Astrocyte (in vitro differentiated cells and primary cell): ENCODE measurements around the gene ADCY1. TPM values are rescaled to one million over a fixed set of nuclear protein-coding genes. Genes with fewer than 3 reads are reported as not detected.

ENCODE experiments used
- DNase-seq: peaks from one replicate; pipeline ENCODE4 v3.0.0-alpha.2; 2010; ENCODE audit warnings: low read depth
- FAIRE-seq: peaks from 2 replicates; lab custom pipeline; 2011; peaks lifted over from hg19 to GRCh38; lab: Jason Lieb, UNC
- H2AFZ ChIP-seq: 2 replicates; pipeline ENCODE4 v1.6.0; 2012; ENCODE audit warnings: low read depth, low read length, inconsistent platforms
- H3K27ac ChIP-seq: 2 replicates; pipeline ENCODE4 v1.5.1; 2011; ENCODE audit warnings: low read depth, low read length, inconsistent platforms
- H3K27me3 ChIP-seq: 2 replicates; pipeline ENCODE4 v1.6.0; 2011; ENCODE audit warnings: low read length, inconsistent platforms; ENCODE audit not compliant: insufficient read depth
- H3K36me3 ChIP-seq: 2 replicates; pipeline ENCODE4 v1.5.1; 2011; ENCODE audit warnings: low read length, inconsistent platforms; ENCODE audit not compliant: insufficient read depth
- H3K4me1 ChIP-seq: 2 replicates; pipeline ENCODE4 v1.5.1; 2011; ENCODE audit warnings: low read length, inconsistent platforms; ENCODE audit not compliant: insufficient read depth
- H3K4me2 ChIP-seq: 2 replicates; pipeline ENCODE4 v1.6.0; 2012; ENCODE audit warnings: low read length, inconsistent platforms
- H3K4me3 ChIP-seq: 2 replicates; pipeline ENCODE4 v1.5.1; 2011; ENCODE audit warnings: low read depth, mild to moderate bottlenecking, low read length, inconsistent platforms; ENCODE audit not compliant: insufficient read depth
- H3K79me2 ChIP-seq: 2 replicates; pipeline ENCODE4 v1.6.0; 2012; ENCODE audit warnings: mild to moderate bottlenecking, low read length, inconsistent platforms; ENCODE audit not compliant: insufficient read depth
- H3K9ac ChIP-seq: 2 replicates; pipeline ENCODE4 v1.6.0; 2012; ENCODE audit warnings: mild to moderate bottlenecking, low read length, inconsistent platforms
- H3K9me3 ChIP-seq: 2 replicates; pipeline ENCODE4 v1.5.1; 2012; ENCODE audit warnings: low read depth, mild to moderate bottlenecking, low read length, inconsistent platforms; ENCODE audit not compliant: insufficient read depth
- H4K20me1 ChIP-seq: 2 replicates; pipeline ENCODE4 v1.6.0; 2012; ENCODE audit warnings: low read length, inconsistent platforms; ENCODE audit not compliant: insufficient read depth
- H3K27ac Mint-ChIP-seq: one replicate; pipeline ENCODE4 v1.8.0; 2021; ENCODE audit warnings: mild to moderate bottlenecking, mixed read lengths; ENCODE audit not compliant: unreplicated experiment
- H3K27me3 Mint-ChIP-seq: one replicate; pipeline ENCODE4 v1.8.0; 2021; ENCODE audit warnings: low read depth, mixed read lengths; ENCODE audit not compliant: unreplicated experiment
- H3K36me3 Mint-ChIP-seq: one replicate; pipeline ENCODE4 v1.8.0; 2021; ENCODE audit warnings: low read depth, mixed read lengths; ENCODE audit not compliant: unreplicated experiment
- H3K4me1 Mint-ChIP-seq: one replicate; pipeline ENCODE4 v1.8.0; 2021; ENCODE audit warnings: low read depth, mixed read lengths; ENCODE audit not compliant: unreplicated experiment
- H3K4me3 Mint-ChIP-seq: one replicate; pipeline ENCODE4 v1.8.0; 2021; ENCODE audit warnings: mild to moderate bottlenecking, moderate library complexity, mixed read lengths; ENCODE audit not compliant: unreplicated experiment
- H3K9me3 Mint-ChIP-seq: one replicate; pipeline ENCODE4 v1.8.0; 2021; ENCODE audit warnings: mild to moderate bottlenecking, mixed read lengths; ENCODE audit not compliant: unreplicated experiment
- CTCF ChIP-seq: IDR thresholded peaks from 2 replicates; pipeline ENCODE4 v1.5.1; 2011; ENCODE audit warnings: low read depth, mild to moderate bottlenecking, inconsistent platforms, low read length, moderate library complexity; ENCODE audit not compliant: insufficient read depth
- EZH2 ChIP-seq: IDR thresholded peaks from 2 replicates; pipeline ENCODE4 v1.6.1; 2012; ENCODE audit warnings: mild to moderate bottlenecking, low read length, inconsistent platforms; ENCODE audit not compliant: insufficient read depth
- total RNA-seq: library from RNA; stranded (reverse); gene quantifications from 2 replicates; pipeline ENCODE4 v1.2.1, GENCODE V29; 2021

Gene ADCY1
- total RNA-seq, 1 donor from 2014 or later: 1.6 TPM

- H3K27ac Mint-ChIP-seq: no peak overlapping the region
- no peaks in the 10 kb centered on the region for H3K4me1 Mint-ChIP-seq
- Histone ChIP-seq H3K4me2 (no peak overlapping the region), H3K9me3 (no peaks in the 10 kb centered on the region), H2AFZ (no peak overlapping the region), H4K20me1 (no peaks in the 10 kb centered on the region), H3K4me3 (no peak overlapping the region), H3K4me1 (no peaks in the 10 kb centered on the region), H3K27ac (no peak overlapping the region), H3K27me3 (peaks cover 15% of the 10 kb centered on the region), H3K79me2 (no peaks in the 10 kb centered on the region), H3K9ac (no peak overlapping the region), H3K36me3 (no peaks in the 10 kb centered on the region)
- TF ChIP-seq EZH2 (no peak), CTCF (no peak)
- H3K27me3 Mint-ChIP-seq: peaks cover 37% of the 10 kb centered on the region
- H3K4me3 Mint-ChIP-seq: no peak overlapping the region
- DNase-seq (no peak), FAIRE-seq (no peak)
- H3K9me3 Mint-ChIP-seq: no peaks in the 10 kb centered on the region
- H3K36me3 Mint-ChIP-seq: no peaks in the 10 kb centered on the region
Measured at GRCh38 chr7:45581271-45581780, 7.2 kb downstream of the ADCY1 start.

GRCh38 chr7:45582136-45582749, 8.1 kb downstream of the ADCY1 start:
- H2AFZ ChIP-seq: no peak overlapping the region
- DNase-seq (no peak), FAIRE-seq (no peak)
- TF ChIP-seq EZH2 (no peak), CTCF (no peak)
- H3K4me1 ChIP-seq: no peaks in the 10 kb centered on the region
- peaks cover 6% of the 10 kb centered on the region for H3K27me3 ChIP-seq
- no peaks in the 10 kb centered on the region for H3K9me3 Mint-ChIP-seq
- H3K27ac ChIP-seq: no peak overlapping the region
- no peak overlapping the region for H3K4me2 ChIP-seq
- no peak overlapping the region for H3K27ac Mint-ChIP-seq
- H3K36me3 Mint-ChIP-seq: no peaks in the 10 kb centered on the region
- H3K27me3 Mint-ChIP-seq: peaks cover 31% of the 10 kb centered on the region
- no peak overlapping the region for H3K9ac ChIP-seq
- no peaks in the 10 kb centered on the region for H3K79me2 ChIP-seq
- H3K4me1 Mint-ChIP-seq: no peaks in the 10 kb centered on the region
- H3K36me3 ChIP-seq: no peaks in the 10 kb centered on the region
- no peaks in the 10 kb centered on the region for H4K20me1 ChIP-seq
- H3K4me3 ChIP-seq: no peak overlapping the region
- H3K9me3 ChIP-seq: no peaks in the 10 kb centered on the region
- H3K4me3 Mint-ChIP-seq: no peak overlapping the region

GRCh38 chr7:45582868-45583277, 8.7 kb downstream of the ADCY1 start:
- Mint-ChIP-seq H3K36me3 (no peaks in the 10 kb centered on the region), H3K27ac (no peak overlapping the region), H3K9me3 (no peaks in the 10 kb centered on the region), H3K4me1 (no peaks in the 10 kb centered on the region), H3K4me3 (no peak overlapping the region), H3K27me3 (peaks cover 30% of the 10 kb centered on the region)
- peaks cover 1% of the 10 kb centered on the region for H3K27me3 ChIP-seq
- FAIRE-seq (no peak), DNase-seq (no peak)
- H3K9ac ChIP-seq: no peak overlapping the region
- H4K20me1 ChIP-seq: no peaks in the 10 kb centered on the region
- no peaks in the 10 kb centered on the region for H3K4me1 ChIP-seq
- no peaks in the 10 kb centered on the region for H3K9me3 ChIP-seq
- H3K4me2 ChIP-seq: no peak overlapping the region
- no peak overlapping the region for H3K4me3 ChIP-seq
- TF ChIP-seq EZH2: no peak
- TF ChIP-seq CTCF: no peak
- no peaks in the 10 kb centered on the region for H3K79me2 ChIP-seq
- H2AFZ ChIP-seq: no peak overlapping the region
- H3K36me3 ChIP-seq: no peaks in the 10 kb centered on the region
- H3K27ac ChIP-seq: no peak overlapping the region
